ENCODE data around the gene URI1.

- no peak for TF ChIP-seq CTCF (conservative IDR thresholded peaks at IDR 0.05; ENCODE audit: low read depth, low read length)
- TF ChIP-seq EZH2 (IDR thresholded peaks at IDR 0.05; ENCODE audit: low read length, unreplicated experiment): no peak
- no peak for TF ChIP-seq EZH2phosphoT487 (IDR thresholded peaks at IDR 0.05; ENCODE audit: borderline replicate concordance, low read length)
These were observed 4.6 kb downstream of the URI1 start for GRCh38 chr19:29946645-29947044.
